HG03521 (cell line): ENCODE results near the gene PLIN1.

Experiments used
- ATAC-seq: cut with Tn5 transposase; IDR thresholded peaks from one replicate; pipeline ENCODE4 v1.9.1; 2021; ENCODE audit warnings: mild to moderate bottlenecking, moderate library complexity; ENCODE audit not compliant: unreplicated experiment

Gene PLIN1

DNA sequence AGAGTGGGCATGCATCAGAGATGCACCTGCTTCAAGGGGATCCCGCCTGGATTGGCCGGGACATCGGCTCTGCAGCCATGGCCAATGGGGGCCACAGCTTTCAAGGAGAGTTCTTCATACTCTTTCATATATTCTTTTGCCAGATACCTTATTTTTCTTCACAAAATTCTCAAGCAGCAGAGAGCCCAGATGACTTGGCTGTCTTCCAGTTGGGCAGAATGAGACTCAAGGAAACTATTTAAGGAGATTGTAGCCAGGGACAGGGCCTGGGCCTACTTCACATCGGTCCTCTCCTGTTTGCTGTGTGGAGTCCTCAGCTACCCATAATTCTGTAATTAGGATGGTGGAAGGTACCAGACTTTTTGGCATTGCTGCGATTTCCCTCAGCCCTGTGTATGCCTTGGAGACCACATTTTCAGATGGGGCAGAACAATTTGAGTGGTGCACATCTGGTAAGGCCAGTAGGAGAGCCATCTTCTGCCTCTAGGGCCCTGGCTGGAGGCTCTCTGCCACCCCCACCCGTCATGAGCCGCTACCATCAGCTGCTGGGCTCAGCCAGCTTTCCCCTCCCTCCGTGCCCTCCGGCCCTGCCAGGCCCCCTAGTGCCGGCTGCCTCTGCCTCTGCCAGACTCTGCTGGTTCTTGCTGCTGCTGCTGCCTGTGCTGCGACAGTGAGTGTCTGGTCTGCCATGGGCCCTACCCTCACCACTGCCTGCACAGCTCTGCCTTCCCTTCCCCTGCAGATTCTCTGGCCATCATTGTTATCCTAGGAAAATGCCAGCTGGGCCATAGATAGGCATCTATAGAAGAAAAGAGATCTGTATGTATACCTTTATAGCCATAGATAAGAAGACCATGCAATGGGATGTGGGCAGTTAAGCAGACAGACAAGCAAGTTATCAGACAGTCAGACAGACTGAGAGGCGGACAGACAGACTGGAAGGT, 6.7 kb downstream of the PLIN1 start:
- no peak for ATAC-seq

DNA sequence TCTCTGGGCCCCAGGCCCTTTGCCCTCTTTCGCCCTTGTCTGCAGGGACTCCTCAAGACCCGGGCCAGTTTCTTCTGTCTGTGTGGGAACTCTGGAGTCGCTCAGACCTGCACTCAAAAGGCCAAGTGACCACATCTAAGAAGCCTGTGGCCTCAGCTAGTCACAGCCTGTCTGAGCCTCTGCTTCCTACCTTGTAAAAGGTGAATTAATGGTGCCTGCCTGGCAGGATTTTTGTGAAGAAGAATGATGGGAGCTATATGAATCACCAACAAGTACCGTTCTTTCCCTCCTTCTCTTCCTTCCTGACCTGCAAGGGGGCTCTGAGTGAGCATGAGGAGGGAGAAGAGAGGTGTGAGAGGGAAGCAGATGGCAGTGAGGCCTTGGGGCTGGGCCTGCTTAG, 7.5 kb downstream of the PLIN1 start:
- ATAC-seq: no peak

DNA sequence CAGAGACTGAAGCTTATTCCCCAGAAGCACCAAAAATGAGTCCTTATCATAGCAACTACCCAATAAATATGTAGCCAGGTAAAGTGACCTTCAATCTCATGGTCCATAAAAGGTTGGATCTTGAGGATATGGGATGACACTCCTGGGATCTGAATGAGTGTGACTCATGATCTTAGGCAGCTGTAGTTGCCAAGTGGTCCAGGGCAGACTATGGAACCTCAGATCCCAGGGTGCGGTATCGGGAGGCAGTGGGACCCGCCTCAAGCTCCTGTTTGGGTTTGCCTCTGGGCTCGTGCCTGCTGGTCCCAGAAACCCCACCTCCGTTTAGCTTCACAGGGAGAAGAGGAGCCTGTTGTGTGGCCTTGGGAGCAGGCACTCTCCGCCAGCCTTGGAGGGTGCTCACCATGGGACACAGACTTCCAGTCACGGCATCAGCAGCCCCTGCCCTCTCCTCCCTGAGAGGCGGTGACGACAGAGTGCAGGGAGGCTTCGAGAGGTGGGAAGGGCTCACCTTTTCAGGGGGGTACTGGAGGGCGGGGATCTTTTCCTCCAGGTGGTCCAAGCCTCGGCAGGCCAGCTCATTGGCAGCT, 8.1 kb downstream of the PLIN1 start:
- ATAC-seq: no peak

- ATAC-seq: no peak
Observed at GRCh38 chr15:89669941-89670340, 9.2 kb downstream of the PLIN1 start.

GRCh38 chr15:89669309-89669865, 9.8 kb downstream of the PLIN1 start:
- no peak for ATAC-seq

DNA sequence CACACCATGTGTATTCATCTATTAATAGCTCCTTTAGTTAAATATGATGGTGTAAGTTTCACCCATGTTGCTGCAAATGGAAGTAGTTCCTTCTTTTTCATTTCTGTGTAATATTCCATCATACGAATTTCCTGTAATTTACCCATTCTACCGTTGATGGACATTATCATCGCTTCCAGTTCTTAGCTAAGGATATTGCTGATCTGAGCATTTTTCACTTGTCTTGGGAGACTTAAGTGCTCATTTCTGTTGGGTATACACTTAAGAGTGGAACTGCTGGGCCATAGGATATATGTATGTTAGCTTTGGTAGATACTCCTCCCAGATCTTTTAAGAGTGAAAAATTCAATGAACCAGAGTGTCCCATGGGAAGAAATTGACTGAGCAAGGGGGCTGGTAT, 11.0 kb downstream of the PLIN1 start:
- no peak for ATAC-seq

- no peak for ATAC-seq
Observed at GRCh38 chr15:89667706-89667960, 11.5 kb downstream of the PLIN1 start.

DNA sequence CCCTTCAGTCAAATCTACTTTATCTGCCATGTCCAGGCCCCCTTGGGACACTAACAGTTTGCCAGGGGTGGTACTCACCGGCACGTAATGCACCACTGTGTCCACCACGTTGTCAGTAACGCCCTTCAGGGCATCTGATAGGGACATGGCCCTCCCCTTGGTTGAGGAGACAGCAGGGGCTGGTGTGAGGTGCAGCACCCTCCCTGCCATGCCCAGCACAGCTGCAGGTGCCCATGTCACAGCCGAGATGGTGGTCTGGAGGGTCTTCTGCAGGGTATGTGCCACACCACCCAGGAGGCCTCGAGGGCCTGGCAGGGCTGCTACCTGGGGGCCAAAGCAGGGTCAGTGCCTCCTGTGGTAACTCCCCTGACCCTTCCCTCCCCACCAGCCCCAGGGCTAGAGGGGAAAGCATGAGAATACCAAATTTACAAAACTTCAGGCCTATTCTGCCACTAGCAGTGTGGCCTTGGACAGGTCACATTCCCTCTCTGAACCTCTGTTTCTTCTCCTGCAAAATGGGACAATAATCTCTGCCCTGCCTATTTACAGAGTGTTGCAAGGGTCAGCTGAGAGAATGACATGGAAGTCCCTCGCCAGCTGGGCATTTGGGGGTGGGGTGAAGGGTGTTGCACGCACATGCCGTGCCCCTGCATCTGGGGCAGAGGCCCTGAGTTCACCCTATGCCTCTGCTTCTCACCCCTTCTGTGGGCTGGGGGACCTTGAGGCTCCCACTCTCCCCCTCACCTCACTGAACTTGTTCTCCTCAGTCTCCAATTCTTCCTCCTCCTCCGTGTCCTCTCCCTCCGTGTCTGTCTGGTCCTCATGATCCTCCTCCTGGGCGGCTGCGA, 12.1 kb downstream of the PLIN1 start:
- ATAC-seq: no peak

DNA sequence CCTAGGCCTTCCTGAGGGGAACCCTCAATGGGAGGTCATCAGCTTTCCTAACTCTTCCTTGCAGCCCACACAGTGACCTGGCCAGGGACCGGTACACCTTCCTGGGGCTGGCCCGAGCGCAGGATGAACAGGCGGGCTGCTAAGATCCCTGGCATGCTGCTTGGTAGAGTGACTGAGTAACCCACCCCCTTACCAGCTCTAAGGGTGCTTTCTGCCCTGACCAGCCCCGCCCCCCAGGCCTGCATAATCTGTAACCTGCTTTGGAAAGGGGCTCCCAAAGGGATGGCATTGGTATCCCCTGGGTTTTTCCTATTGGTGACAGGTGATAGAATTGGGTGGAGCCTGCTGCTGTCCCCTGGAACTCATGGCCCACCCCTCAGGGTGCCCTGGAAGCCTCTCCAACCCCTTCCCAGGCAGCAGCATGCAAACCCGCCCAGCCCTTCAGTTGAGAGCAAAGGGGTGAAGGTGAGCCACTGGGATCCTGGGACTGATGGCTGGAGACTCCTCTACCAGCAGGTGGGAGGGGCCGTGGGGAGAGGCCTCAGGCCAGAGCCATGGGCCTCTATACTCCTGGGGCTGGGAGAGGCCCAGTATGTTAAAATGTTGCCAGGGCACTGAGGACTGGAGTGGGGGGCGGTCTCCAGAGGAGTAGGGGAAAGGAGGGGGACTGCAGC, 12.8 kb downstream of the PLIN1 start:
- no peak for ATAC-seq

- no peak for ATAC-seq
Observed at GRCh38 chr15:89665449-89666181, 13.6 kb downstream of the PLIN1 start.

DNA sequence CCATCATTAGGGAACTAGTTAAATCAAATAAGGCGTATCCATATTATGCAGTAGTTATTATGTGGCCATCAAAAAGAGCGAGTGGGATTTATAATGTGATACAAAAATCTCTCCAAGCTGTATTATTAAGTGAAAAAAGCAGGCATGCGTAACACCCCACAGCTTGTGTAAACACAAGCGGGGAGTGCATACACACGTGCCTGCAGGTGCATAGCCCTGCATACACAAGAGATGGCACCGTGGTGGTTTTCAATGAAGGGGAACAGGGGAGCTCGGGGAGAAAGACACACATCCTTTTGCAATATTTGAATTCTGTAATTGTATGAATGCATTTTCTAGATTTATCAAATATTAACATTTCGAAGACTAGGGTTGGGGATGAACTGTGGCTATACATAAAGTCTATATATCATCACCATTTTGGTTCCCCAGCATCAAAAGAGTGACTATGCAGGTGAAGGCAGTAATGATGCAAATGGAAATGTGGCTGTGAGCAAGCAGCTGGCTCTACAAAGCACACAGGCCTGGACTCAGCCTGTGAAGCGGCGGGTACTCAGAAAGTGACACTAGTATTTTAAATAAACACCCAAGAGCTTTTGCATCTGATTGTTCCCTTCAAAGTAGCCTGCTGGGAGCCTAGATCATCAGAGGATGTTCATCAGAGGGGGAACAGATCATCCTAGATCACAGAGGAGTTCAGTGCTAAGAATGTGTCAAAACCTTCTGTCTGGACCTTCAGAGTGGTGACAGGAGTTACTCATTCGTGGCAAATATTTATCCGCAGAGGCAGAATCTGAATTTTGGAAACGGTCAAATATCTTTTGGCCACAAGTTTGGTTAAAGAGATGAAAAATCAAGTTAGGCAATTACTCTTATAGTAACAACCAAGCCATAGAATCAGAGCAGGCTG, 14.5 kb downstream of the PLIN1 start:
- ATAC-seq: no peak

DNA sequence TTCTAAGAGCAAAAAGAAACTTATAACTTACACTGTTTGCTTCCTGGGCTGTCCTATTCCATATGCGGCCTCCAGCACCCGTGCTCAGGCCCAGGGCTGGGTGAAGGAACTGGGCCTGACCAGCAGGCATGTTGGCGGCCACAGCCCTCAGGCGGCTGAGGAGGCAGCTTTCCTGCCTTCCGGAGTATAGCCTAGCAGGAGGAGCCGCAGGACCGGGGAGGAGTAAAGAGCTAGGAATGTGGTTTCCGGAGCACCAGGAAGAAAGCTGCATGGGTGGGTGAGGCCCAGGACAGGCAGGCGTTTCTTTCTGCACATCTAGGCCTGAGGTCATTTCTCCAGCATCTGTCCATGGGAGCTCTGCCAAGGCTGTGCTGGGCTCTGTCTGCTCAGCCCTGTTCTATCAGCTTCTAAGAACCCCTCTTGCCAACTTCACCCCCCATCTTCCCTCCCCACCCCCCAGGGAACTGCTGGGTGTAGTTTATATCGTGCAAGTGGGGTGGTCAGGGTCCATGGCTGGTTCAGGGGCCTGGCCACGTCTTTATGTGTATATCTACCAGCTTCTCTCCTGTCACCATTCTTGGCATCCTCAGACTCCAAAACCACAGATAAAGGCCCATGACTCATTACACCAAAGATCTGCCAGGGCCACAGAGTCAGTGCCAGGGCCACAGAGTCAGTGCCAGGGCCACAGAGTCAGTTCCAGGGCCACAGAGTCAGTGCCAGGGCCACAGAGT, 16.1 kb downstream of the PLIN1 start:
- no peak for ATAC-seq

DNA sequence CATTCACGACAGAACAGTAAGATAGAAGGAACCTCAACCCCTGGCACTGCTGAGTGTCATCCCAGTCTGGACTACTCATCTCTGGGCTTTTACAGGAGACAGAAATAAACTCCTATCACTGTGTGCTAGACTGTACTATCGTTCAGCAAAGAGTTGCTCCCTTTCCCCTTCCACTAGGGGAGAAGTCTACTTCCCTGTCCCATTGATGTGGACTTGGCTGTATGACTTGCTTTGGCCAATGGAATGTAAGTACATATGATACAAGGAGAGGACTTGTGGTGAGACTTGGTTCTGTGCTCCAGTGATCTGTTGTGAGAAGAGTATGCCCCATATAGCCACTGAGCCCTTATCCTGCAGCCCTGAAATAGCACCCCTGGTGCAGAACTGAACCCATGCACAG, 18.6 kb downstream of the PLIN1 start:
- ATAC-seq: no peak

DNA sequence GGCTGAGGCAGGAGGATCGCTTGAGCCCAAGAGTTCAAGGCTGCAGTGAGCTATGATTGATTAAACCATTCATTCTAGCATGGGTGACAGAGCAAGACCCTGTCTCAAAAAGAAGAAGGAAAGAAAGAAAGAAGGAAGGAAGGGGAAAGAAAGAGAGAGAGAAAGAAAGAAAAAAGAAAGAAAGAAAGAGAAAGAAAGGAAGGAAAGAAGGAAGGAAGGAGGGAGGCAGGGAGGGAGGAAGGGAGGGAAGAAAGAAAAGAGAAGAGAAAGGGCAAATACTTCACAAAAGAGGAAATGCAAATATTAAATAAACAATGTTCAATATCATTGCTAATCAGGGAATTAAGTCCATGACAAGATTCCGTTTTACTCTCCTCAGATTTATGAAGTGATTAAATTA, 19.9 kb downstream of the PLIN1 start:
- ATAC-seq: no peak

DNA sequence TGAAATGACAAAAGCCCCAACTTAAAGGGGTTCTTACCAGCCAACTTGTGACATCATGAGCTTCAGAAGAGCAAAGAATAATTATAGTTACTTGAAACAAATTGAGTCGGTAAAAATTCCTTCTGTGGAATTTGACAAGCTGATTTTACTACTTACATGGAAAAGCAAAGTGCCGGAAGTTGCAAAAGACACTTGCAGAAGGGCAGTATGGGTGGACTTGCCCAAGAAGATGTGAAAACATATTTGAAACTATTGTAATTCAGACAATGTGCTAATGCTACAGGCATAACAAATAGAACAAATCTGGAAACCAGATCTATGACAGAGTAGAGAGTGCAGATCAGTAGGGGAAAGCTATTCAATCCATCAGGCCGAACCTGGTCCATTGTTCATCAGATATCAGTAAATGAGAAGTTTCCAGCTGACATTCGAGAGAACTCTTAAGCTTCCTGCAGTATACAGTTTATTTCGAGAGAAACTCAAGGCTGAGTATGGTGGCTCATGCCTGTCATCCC, 21.4 kb downstream of the PLIN1 start:
- no peak for ATAC-seq

DNA sequence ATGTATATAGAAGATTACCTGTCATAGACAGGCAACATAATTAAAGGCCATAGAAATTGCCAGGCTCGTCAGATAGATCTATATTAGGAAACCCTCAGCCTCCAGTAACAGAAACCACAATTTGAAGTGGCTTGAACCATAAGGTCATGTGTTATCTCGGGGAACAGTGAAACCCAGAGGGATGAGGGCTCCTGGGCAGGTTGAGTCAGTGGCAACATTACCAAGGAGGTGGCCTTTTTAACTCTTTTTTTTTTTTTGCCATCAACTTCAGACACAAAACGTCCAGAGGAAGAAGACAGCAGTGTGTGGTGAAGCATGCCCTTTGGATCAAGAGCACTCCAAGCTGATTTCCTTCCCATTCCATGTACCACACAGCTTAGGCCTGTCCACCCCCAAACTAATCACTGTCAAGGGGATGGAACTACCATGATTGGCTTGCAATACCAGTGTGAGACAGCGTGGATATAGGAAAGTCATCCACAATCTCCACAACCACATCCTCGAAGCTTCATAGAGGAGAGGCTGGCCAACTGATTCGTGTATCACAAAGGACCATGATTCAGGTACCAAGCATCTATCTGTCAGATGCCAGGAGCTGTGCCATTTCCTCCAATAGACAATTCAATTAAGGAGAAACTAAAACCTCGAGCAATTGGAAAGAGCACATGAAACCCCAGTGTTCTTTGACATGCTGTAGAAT, 22.9 kb downstream of the PLIN1 start:
- ATAC-seq: no peak

DNA sequence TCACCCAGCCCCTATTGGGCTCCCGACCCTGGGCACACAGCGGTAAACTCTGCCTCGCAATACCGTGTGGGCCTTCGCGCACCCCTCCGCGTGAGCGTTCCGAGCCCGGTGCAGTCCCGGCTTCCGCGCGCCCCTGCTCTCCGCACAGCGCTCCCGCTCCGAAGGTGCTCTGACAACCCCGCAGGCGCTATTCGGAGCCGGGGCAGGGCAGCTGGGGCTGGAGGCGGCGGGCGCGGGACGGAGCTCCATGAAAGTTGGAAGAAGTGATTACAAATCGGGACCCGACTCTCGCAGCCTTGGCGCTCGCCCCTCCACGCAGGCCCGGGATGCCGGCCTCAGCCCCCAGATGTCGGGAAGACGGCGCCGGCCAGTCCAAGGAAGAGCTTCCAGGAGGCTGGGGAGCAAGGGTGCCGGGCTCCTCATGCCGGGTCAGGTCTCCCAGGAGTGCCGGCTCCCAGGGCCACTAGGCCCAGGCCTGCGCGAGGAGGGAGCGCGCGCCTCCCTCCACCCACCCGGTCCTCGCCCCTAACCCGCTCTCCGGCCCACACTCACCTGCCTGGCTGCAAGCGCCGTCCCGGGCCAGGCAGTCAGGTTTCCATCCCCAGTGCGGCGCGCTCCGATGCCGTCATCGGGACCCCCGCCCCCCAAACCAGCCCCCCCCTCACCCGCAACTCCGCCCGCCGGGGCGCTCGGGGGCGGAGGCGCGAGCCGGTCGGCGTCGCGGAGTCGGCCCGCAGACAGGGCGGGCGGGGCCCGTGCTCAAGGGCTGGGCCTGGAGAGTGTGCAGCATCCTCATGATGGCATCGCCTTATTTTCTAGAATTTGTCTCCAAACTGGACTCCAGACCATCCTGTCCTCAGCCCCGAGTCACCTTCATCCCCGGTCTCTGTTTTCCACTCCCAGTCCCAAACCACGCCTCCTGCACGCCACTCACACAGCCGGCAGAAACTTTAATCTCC, 24.0 kb downstream of the PLIN1 start, which contains the start of gene KIF7:
KIF7 (minus strand) TSS at position 621 of the 959 bp plus-strand sequence. CDS start 2,537 bp downstream, outside the sequence.
- no peak for ATAC-seq
